Lower leg skin (tissue), 4 donors: ENCODE measurements around the gene MAPT. TPM values are rescaled to one million over a fixed set of nuclear protein-coding genes. Genes with fewer than 3 reads are reported as not detected.

Experiments
- DNase-seq, 2 donors: peaks; one replicate each; pipeline ENCODE4 v3.0.0-alpha.2; 2019; ENCODE audit warnings: low spot score in 2 of 2
- H3K4me3 ChIP-seq: fragments of 200-600 bp; sonication (generic); 2 replicates; pipeline ENCODE4 v1.5.1; 2017; ENCODE audit warnings: mild to moderate bottlenecking, low read depth; ENCODE audit not compliant: poor library complexity, severe bottlenecking
- CTCF ChIP-seq, 3 donors: fragments of 450-650 bp; IDR thresholded peaks; one replicate each; pipeline ENCODE4 v1.5.1; 2016; ENCODE audit warnings: antibody characterized with exemption in 3 of 3, mild to moderate bottlenecking in 3 of 3, moderate library complexity in 2 of 3
- POLR2A ChIP-seq, 2 donors: fragments of 450-650 bp; IDR thresholded peaks; one replicate each; pipeline ENCODE4 v1.6.1; 2016 to 2017; ENCODE audit warnings: antibody characterized with exemption in 2 of 2, mild to moderate bottlenecking in 1 of 2, moderate library complexity in 1 of 2
- WGBS, 2 donors: methylation state at CpG; one replicate each; pipeline ENCODE4 v1.1.5; 2018; 5-methylcytosine and 5-hydroxymethylcytosine counted together
- intact Hi-C: fragments of 100-400 bp; cut with DNase I; formaldehyde crosslinking; loops from one replicate; pipeline ENCODE4 v1.15.0; 2023; ENCODE audit warnings: low total_unique reads
- total RNA-seq, 4 donors: library from RNA; depleted of rRNA; stranded (reverse); fragments of >200 nt; gene quantifications; one replicate each; pipeline ENCODE4 v1.1.0, GENCODE V29; 2016

MAPT gene
- total RNA-seq, 4 donors from 2014 or later = 4.1 to 7.6 (median 6.2) TPM

GRCh38 chr17:46044989-46045388, 150.6 kb downstream of the MAPT start:
- TF ChIP-seq CTCF (IDR thresholded peaks at IDR 0.05) (no peak), POLR2A (IDR thresholded peaks at IDR 0.05) (no peak)
- WGBS, 2 donors = 58 to 72% methylated on average over 2 of the region's 2 CpGs
- no peak for DNase-seq
- no peak overlapping the region for H3K4me3 ChIP-seq
- intact Hi-C loops = no loop called here

- intact Hi-C loops = no loop called here
- no peak for TF ChIP-seq CTCF (IDR thresholded peaks at IDR 0.05)
- TF ChIP-seq POLR2A (IDR thresholded peaks at IDR 0.05) = no peak
- no peak for DNase-seq
- H3K4me3 ChIP-seq = no peak overlapping the region
- 82 to 86% methylated on average over 3 of the region's 3 CpGs for WGBS, 2 donors
Measured at GRCh38 chr17:46045639-46046038, 151.3 kb downstream of the MAPT start.

GRCh38 chr17:46046957-46047356, 152.6 kb downstream of the MAPT start:
- TF ChIP-seq POLR2A (IDR thresholded peaks at IDR 0.05) (no peak), CTCF (IDR thresholded peaks at IDR 0.05) (no peak)
- intact Hi-C loops = no loop called here
- WGBS, 2 donors = 74 to 83% methylated on average over 1 of the region's 1 CpG
- DNase-seq = no peak
- H3K4me3 ChIP-seq = no peak overlapping the region

GRCh38 chr17:46047398-46047797, 153.0 kb downstream of the MAPT start:
- intact Hi-C loops = no loop called here
- WGBS, 2 donors = 97 to 98% methylated on average over 5 of the region's 5 CpGs
- no peak for DNase-seq
- H3K4me3 ChIP-seq = no peak overlapping the region
- no peak for TF ChIP-seq CTCF (IDR thresholded peaks at IDR 0.05)
- TF ChIP-seq POLR2A (IDR thresholded peaks at IDR 0.05) = no peak

- H3K4me3 ChIP-seq = no peak overlapping the region
- intact Hi-C loops = no loop called here
- DNase-seq = no peak
- TF ChIP-seq CTCF (IDR thresholded peaks at IDR 0.05) = no peak
- TF ChIP-seq POLR2A (IDR thresholded peaks at IDR 0.05) = no peak
- 81 to 90% methylated on average over 8 of the region's 8 CpGs for WGBS, 2 donors
Measured at GRCh38 chr17:46047856-46048255, 153.5 kb downstream of the MAPT start.

GRCh38 chr17:46049656-46050055, 155.3 kb downstream of the MAPT start:
- no peak for TF ChIP-seq POLR2A (IDR thresholded peaks at IDR 0.05)
- TF ChIP-seq CTCF (IDR thresholded peaks at IDR 0.05) = no peak
- no peak for DNase-seq
- intact Hi-C loops = no loop called here
- H3K4me3 ChIP-seq = no peak overlapping the region
- WGBS, 2 donors = 95 to 98% methylated on average over 5 of the region's 5 CpGs
